ENCODE data around the gene PXMP2.

The PXMP2 gene

DNA sequence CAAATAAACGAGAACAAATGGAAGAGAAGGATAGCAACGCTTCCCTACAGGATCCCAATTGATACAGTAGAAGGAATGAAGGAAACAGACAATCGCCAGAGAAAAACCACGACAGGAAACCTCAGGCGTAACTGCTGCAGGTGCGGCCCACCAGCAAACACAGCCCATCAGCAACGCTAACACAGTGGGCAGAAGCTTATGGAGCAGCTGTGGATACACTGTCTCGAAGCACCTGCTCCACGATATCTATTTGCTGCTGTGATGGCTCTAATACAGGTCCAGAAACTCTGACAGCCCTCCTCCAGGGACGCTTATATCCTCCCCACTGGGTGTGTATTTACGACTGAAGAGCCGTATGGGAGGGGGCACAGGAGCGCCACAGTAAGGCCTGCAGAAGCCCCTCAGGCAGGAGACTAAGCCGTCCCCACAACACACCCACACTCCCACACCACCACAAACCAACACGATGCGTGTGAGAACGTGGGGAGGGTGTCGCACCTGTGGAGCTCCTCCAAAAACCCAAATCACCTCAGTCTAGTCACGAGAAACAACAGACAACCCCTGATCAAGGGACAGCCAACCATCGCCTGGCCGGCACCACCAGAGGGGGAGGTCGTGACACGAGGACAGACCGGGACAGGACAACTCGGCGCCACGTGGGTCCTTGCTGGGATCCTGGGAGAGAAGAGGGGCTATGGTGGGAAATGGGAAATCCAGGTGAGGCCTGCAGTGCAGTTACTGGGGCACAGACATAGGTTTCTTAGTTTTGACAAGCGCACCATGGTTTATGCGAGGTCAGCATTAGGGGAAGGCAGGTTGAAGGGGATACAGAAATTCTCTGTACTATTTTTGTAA lies 24.3 kb upstream of the PXMP2 start:
- H3K4me3 ChIP-seq (ENCODE audit: low read depth in 1 of 2, low read length in 2 of 2): no peak overlapping the region

GRCh38 chr12:132664206-132665148 lies 22.9 kb upstream of the PXMP2 start:
- H3K9me3 ChIP-seq (ENCODE audit: low read length): no peaks in the 10 kb centered on the region
- H3K36me3 ChIP-seq (ENCODE audit: insufficient read depth, low read length): peaks cover 53% of the 10 kb centered on the region
- no peak overlapping the region for H3K4me3 ChIP-seq (ENCODE audit: low read depth in 1 of 2, low read length in 2 of 2)
- H3K27me3 ChIP-seq (ENCODE audit: control insufficient read depth in 1 of 2, insufficient read depth in 2 of 2, low read length in 2 of 2): no peaks in the 10 kb centered on the region
- no peaks in the 10 kb centered on the region for H3K4me1 ChIP-seq (ENCODE audit: insufficient read depth, low read length)
- no peak overlapping the region for H3K9ac ChIP-seq (ENCODE audit: low read length)
- H3K27ac ChIP-seq (ENCODE audit: low read depth, low read length): no peak overlapping the region

More for the DNA sequence above, 24.3 kb upstream of the PXMP2 start:
- H3K27me3 ChIP-seq (ENCODE audit: control insufficient read depth in 1 of 2, insufficient read depth in 2 of 2, low read length in 2 of 2): no peaks in the 10 kb centered on the region
- no peak overlapping the region for H3K27ac ChIP-seq (ENCODE audit: low read depth, low read length)
- peaks cover 64% of the 10 kb centered on the region for H3K36me3 ChIP-seq (ENCODE audit: insufficient read depth, low read length)
- H3K9ac ChIP-seq (ENCODE audit: low read length): no peak overlapping the region
- H3K4me1 ChIP-seq (ENCODE audit: insufficient read depth, low read length): no peaks in the 10 kb centered on the region
- no peaks in the 10 kb centered on the region for H3K9me3 ChIP-seq (ENCODE audit: low read length)

- Histone ChIP-seq H3K4me1 (ENCODE audit: insufficient read depth, low read length) (no peaks in the 10 kb centered on the region), H3K4me3 (ENCODE audit: low read depth in 1 of 2, low read length in 2 of 2) (no peak overlapping the region), H3K27ac (ENCODE audit: low read depth, low read length) (no peak overlapping the region), H3K27me3 (ENCODE audit: control insufficient read depth in 1 of 2, insufficient read depth in 2 of 2, low read length in 2 of 2) (no peaks in the 10 kb centered on the region), H3K9me3 (ENCODE audit: low read length) (no peaks in the 10 kb centered on the region), H3K36me3 (ENCODE audit: insufficient read depth, low read length) (peaks cover 48% of the 10 kb centered on the region), H3K9ac (ENCODE audit: low read length) (no peak overlapping the region)
Measured at GRCh38 chr12:132665149-132665491, 22.3 kb upstream of the PXMP2 start.

DNA sequence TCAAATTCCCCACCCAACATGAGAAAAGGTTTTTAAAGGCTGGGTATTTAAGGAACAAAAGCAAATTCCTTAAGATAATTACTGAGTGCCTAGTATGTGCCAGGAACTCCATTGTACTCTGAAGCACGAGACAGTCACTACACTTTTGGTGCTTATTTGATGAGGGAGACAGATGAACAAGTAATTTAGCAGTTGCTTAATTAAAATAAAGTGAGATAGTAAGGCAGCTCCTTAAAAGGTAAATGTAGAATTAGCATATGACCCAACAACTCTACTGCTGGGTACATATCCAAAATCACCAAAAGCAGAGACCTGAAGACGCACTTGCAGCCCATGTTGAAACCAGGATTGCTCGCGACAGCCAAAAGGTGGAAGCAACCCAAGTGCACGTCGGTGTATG lies 21.6 kb upstream of the PXMP2 start:
- Histone ChIP-seq H3K36me3 (ENCODE audit: insufficient read depth, low read length) (peaks cover 42% of the 10 kb centered on the region), H3K4me3 (ENCODE audit: low read depth in 1 of 2, low read length in 2 of 2) (no peak overlapping the region), H3K27me3 (ENCODE audit: control insufficient read depth in 1 of 2, insufficient read depth in 2 of 2, low read length in 2 of 2) (no peaks in the 10 kb centered on the region), H3K9ac (ENCODE audit: low read length) (no peak overlapping the region), H3K9me3 (ENCODE audit: low read length) (no peaks in the 10 kb centered on the region), H3K27ac (ENCODE audit: low read depth, low read length) (no peak overlapping the region), H3K4me1 (ENCODE audit: insufficient read depth, low read length) (no peaks in the 10 kb centered on the region)

GRCh38 chr12:132668191-132669088 lies 18.9 kb upstream of the PXMP2 start:
- no peak overlapping the region for H3K27ac ChIP-seq (ENCODE audit: low read depth, low read length)
- peaks cover 29% of the 10 kb centered on the region for H3K36me3 ChIP-seq (ENCODE audit: insufficient read depth, low read length)
- no peak overlapping the region for H3K9ac ChIP-seq (ENCODE audit: low read length)
- no peaks in the 10 kb centered on the region for H3K27me3 ChIP-seq (ENCODE audit: control insufficient read depth in 1 of 2, insufficient read depth in 2 of 2, low read length in 2 of 2)
- H3K4me1 ChIP-seq (ENCODE audit: insufficient read depth, low read length): no peaks in the 10 kb centered on the region
- no peak overlapping the region for H3K4me3 ChIP-seq (ENCODE audit: low read depth in 1 of 2, low read length in 2 of 2)
- H3K9me3 ChIP-seq (ENCODE audit: low read length): no peaks in the 10 kb centered on the region

- H3K27me3 ChIP-seq (ENCODE audit: control insufficient read depth in 1 of 2, insufficient read depth in 2 of 2, low read length in 2 of 2): no peaks in the 10 kb centered on the region
- H3K9ac ChIP-seq (ENCODE audit: low read length): no peak overlapping the region
- no peak overlapping the region for H3K4me3 ChIP-seq (ENCODE audit: low read depth in 1 of 2, low read length in 2 of 2)
- no peak overlapping the region for H3K27ac ChIP-seq (ENCODE audit: low read depth, low read length)
- no peaks in the 10 kb centered on the region for H3K9me3 ChIP-seq (ENCODE audit: low read length)
- H3K36me3 ChIP-seq (ENCODE audit: insufficient read depth, low read length): peaks cover 25% of the 10 kb centered on the region
- H3K4me1 ChIP-seq (ENCODE audit: insufficient read depth, low read length): no peaks in the 10 kb centered on the region
Measured at GRCh38 chr12:132669166-132669879, 18.1 kb upstream of the PXMP2 start.

DNA sequence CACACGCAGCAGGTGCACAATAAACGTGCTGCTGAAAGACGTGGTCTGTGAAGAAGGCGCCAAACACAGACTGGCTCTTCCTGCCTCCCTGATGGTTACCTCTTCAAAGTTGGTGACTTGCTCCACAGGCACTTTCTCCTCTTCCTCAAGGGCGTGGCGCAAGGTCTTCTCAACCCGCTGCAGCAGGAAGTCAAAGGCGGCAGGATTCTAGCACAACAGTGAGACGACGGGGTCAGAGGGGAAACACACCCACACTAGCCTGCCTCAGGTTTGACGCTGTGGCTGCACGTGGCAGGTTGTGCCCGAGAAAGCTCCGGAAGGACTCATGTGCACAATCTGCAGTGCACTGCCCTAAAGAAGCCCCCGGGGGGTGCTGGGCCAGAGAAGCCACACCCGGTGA lies 15.3 kb upstream of the PXMP2 start:
- Histone ChIP-seq H3K9ac (ENCODE audit: low read length) (no peak overlapping the region), H3K27me3 (ENCODE audit: control insufficient read depth in 1 of 2, insufficient read depth in 2 of 2, low read length in 2 of 2) (no peaks in the 10 kb centered on the region), H3K27ac (ENCODE audit: low read depth, low read length) (no peak overlapping the region), H3K4me1 (ENCODE audit: insufficient read depth, low read length) (no peaks in the 10 kb centered on the region), H3K4me3 (ENCODE audit: low read depth in 1 of 2, low read length in 2 of 2) (no peak overlapping the region), H3K36me3 (ENCODE audit: insufficient read depth, low read length) (peaks cover 34% of the 10 kb centered on the region), H3K9me3 (ENCODE audit: low read length) (no peaks in the 10 kb centered on the region)

- Histone ChIP-seq H3K27ac (ENCODE audit: low read depth, low read length) (no peak overlapping the region), H3K4me3 (ENCODE audit: low read depth in 1 of 2, low read length in 2 of 2) (no peak overlapping the region), H3K9me3 (ENCODE audit: low read length) (no peaks in the 10 kb centered on the region), H3K9ac (ENCODE audit: low read length) (no peak overlapping the region), H3K36me3 (ENCODE audit: insufficient read depth, low read length) (peaks cover 35% of the 10 kb centered on the region), H3K27me3 (ENCODE audit: control insufficient read depth in 1 of 2, insufficient read depth in 2 of 2, low read length in 2 of 2) (no peaks in the 10 kb centered on the region), H3K4me1 (ENCODE audit: insufficient read depth, low read length) (no peaks in the 10 kb centered on the region)
Measured at GRCh38 chr12:132672678-132673077, 14.7 kb upstream of the PXMP2 start.

DNA sequence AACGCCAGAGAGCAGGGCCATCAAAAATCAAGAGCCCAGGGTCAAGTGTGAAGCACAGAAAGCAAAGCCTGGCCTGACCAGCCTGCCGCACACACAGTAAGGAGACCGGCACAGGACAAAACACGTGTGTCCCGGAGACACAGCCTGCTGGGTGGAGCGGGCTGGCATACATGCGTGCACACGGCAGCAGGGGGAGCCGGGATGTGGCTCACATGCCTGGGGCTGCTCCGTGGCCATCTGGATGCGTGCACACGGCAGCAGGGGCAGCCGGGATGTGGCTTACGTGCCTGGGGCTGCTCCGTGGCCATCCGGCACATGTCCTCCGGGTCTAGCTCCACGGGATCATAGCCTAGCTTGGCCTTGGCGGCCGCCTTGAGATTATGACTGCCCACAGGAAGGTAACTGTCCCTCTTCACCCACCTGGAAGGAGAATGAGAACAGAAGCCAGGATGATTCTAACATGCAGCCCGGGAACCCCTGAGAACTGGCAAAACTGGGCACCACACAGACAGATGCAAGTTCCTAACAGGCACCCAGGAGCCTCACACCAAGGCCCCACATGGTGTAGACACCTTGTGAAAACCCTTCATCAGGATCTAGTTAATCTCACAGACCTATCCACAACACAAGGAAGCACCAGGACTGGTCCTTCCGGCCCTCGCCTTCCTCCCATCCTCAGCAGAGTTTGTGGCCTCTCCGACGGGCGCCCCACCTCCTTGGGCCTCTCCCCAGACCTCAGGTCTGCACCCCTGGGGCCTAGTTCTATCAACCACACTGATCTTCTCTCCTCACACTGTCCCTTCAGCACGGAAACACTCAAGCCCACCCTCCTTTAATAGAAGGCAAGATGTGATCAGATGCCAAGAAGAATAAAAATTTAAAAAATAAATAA lies 13.9 kb upstream of the PXMP2 start:
- peaks cover 36% of the 10 kb centered on the region for H3K36me3 ChIP-seq (ENCODE audit: insufficient read depth, low read length)
- no peaks in the 10 kb centered on the region for H3K27me3 ChIP-seq (ENCODE audit: control insufficient read depth in 1 of 2, insufficient read depth in 2 of 2, low read length in 2 of 2)
- H3K4me3 ChIP-seq (ENCODE audit: low read depth in 1 of 2, low read length in 2 of 2): no peak overlapping the region
- H3K27ac ChIP-seq (ENCODE audit: low read depth, low read length): no peak overlapping the region
- no peaks in the 10 kb centered on the region for H3K4me1 ChIP-seq (ENCODE audit: insufficient read depth, low read length)
- no peaks in the 10 kb centered on the region for H3K9me3 ChIP-seq (ENCODE audit: low read length)
- no peak overlapping the region for H3K9ac ChIP-seq (ENCODE audit: low read length)

GRCh38 chr12:132674561-132674960 lies 12.8 kb upstream of the PXMP2 start:
- H3K9me3 ChIP-seq (ENCODE audit: low read length): no peaks in the 10 kb centered on the region
- peaks cover 44% of the 10 kb centered on the region for H3K36me3 ChIP-seq (ENCODE audit: insufficient read depth, low read length)
- H3K4me3 ChIP-seq (ENCODE audit: low read depth in 1 of 2, low read length in 2 of 2): no peak overlapping the region
- no peaks in the 10 kb centered on the region for H3K4me1 ChIP-seq (ENCODE audit: insufficient read depth, low read length)
- H3K9ac ChIP-seq (ENCODE audit: low read length): no peak overlapping the region
- H3K27ac ChIP-seq (ENCODE audit: low read depth, low read length): no peak overlapping the region
- no peaks in the 10 kb centered on the region for H3K27me3 ChIP-seq (ENCODE audit: control insufficient read depth in 1 of 2, insufficient read depth in 2 of 2, low read length in 2 of 2)

Data from muscle layer of colon (tissue), 2 donors.